Progenitor cell of endocrine pancreas (in vitro differentiated cells): ENCODE data around the gene RPRML. TPM values are rescaled to one million over a fixed set of nuclear protein-coding genes. Genes with fewer than 3 reads are reported as not detected.

Source experiments
- DNase-seq: peaks from one replicate; pipeline ENCODE4 v3.0.0; 2021; ENCODE audit warnings: low spot score; ENCODE audit not compliant: unreplicated experiment
- H3K27ac Mint-ChIP-seq: 2 replicates; pipeline ENCODE4 v1.8.0; 2021; ENCODE audit warnings: mild to moderate bottlenecking, moderate library complexity, mixed read lengths
- H3K27me3 Mint-ChIP-seq: 2 replicates; pipeline ENCODE4 v1.8.0; 2021; ENCODE audit warnings: mixed read lengths
- H3K36me3 Mint-ChIP-seq: 2 replicates; pipeline ENCODE4 v1.8.0; 2022; ENCODE audit warnings: mixed read lengths; ENCODE audit not compliant: insufficient read depth
- H3K4me1 Mint-ChIP-seq: 2 replicates; pipeline ENCODE4 v1.8.0; 2021; ENCODE audit warnings: low read depth, mixed read lengths
- H3K4me3 Mint-ChIP-seq: 2 replicates; pipeline ENCODE4 v1.8.0; 2021; ENCODE audit warnings: low read depth, mild to moderate bottlenecking, moderate library complexity, mixed read lengths
- H3K9me3 Mint-ChIP-seq: 2 replicates; pipeline ENCODE4 v1.8.0; 2021; ENCODE audit warnings: low read depth, mixed read lengths
- total RNA-seq: library from RNA; stranded (reverse); gene quantifications from 2 replicates; pipeline ENCODE4 v1.2.1, GENCODE V29; 2021
- TF ChIP-seq, protein P1 (sequence below): fragments of 200-600 bp; sonication (generic); IDR thresholded peaks from one replicate; pipeline ENCODE4 v1.5.0; 2021; ENCODE audit warnings: antibody characterized with exemption, mild to moderate bottlenecking; ENCODE audit not compliant: unreplicated experiment

The RPRML gene
- total RNA-seq, 1 donor from 2014 or later = not detected

DNA sequence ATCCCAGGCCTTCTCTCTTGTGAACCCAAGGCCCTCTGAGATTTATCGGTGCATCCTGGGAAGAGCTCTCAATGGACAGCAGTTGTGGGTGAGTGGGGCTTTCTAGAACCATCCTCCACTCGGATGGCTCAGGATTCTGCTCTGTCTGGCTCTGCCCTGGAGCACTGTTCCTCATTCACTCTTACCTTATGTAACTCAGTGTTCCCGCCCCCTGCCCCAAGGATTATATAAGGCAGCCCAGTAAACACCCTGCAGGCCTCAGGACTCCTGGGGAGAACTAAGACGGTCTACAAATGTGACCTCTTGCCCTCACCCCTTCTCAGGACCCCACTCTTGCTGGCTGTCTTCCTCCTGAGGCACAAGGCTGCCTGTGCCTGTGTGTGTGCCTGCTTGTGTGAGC is 3.8 kb downstream of the RPRML start:
- no peak for DNase-seq
- no peak overlapping the region for H3K27ac Mint-ChIP-seq
- no peaks in the 10 kb centered on the region for H3K9me3 Mint-ChIP-seq
- H3K4me1 Mint-ChIP-seq = peaks cover 7% of the 10 kb centered on the region
- TF ChIP-seq, protein P1, sequence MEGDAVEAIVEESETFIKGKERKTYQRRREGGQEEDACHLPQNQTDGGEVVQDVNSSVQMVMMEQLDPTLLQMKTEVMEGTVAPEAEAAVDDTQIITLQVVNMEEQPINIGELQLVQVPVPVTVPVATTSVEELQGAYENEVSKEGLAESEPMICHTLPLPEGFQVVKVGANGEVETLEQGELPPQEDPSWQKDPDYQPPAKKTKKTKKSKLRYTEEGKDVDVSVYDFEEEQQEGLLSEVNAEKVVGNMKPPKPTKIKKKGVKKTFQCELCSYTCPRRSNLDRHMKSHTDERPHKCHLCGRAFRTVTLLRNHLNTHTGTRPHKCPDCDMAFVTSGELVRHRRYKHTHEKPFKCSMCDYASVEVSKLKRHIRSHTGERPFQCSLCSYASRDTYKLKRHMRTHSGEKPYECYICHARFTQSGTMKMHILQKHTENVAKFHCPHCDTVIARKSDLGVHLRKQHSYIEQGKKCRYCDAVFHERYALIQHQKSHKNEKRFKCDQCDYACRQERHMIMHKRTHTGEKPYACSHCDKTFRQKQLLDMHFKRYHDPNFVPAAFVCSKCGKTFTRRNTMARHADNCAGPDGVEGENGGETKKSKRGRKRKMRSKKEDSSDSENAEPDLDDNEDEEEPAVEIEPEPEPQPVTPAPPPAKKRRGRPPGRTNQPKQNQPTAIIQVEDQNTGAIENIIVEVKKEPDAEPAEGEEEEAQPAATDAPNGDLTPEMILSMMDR = no peak
- no peaks in the 10 kb centered on the region for H3K36me3 Mint-ChIP-seq
- H3K4me3 Mint-ChIP-seq = no peak overlapping the region
- peaks cover 72% of the 10 kb centered on the region for H3K27me3 Mint-ChIP-seq

GRCh38 chr17:46974086-46974485 is 5.0 kb downstream of the RPRML start:
- Mint-ChIP-seq H3K27ac (no peak overlapping the region), H3K4me3 (no peak overlapping the region), H3K9me3 (no peaks in the 10 kb centered on the region), H3K27me3 (peaks cover 64% of the 10 kb centered on the region), H3K4me1 (peaks cover 6% of the 10 kb centered on the region), H3K36me3 (no peaks in the 10 kb centered on the region)
- TF ChIP-seq, protein P1 = no peak
- no peak for DNase-seq

DNA sequence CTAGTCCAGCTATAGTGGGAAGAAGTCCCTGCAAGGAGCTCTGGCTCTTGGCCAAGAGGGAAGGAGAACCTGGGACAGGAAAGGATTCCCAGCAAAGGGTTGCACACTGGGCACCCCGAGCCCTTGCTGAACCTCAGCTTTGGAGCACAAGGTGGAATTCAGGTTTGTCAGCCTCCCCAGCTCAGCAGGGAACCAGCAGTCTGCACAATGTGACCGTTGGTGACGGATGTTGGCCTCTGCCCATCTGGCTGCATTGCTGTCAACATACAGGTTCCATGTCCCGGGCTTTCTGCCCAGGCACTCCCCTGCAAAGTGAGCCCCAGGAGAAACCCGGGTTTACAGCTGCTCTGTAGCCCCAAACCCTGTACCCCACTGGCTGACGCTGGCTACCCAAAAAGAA is 6.7 kb downstream of the RPRML start:
- H3K9me3 Mint-ChIP-seq = no peaks in the 10 kb centered on the region
- H3K4me1 Mint-ChIP-seq = no peaks in the 10 kb centered on the region
- H3K36me3 Mint-ChIP-seq = no peaks in the 10 kb centered on the region
- TF ChIP-seq, protein P1 = no peak
- peaks cover 63% of the 10 kb centered on the region for H3K27me3 Mint-ChIP-seq
- no peak overlapping the region for H3K27ac Mint-ChIP-seq
- no peak for DNase-seq
- H3K4me3 Mint-ChIP-seq = no peak overlapping the region

DNA sequence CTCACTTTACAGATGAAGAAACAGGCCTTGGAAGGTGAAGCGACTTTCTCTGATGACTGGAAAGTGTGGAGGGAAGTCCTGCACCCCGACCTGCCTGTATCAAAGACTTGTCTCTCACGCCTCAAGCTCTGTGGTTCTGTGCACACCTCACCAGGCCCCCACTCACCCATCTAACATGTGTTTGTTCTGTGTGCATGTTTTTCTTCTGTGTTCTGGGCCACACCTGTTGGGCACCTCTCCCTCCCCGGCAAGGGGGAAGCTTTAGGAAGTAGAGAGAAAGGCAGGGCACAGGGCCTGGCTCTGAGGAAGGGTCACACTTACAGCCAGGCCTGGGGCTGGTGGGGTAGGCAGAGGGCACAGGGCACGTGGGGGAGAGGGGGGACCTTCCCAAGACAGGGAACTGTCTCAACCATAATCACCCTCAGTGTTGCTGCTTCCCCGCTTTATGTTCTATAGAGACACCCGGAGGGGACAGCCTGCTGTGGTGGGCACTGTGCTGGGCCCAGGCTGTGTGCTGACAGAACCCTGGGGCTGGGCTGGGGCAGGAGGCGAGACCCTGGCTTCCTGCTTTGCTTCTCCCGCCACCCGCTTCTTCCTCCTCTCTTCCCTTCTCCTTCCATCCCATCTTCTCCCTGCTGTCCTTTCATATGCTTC is 7.3 kb downstream of the RPRML start:
- no peak overlapping the region for H3K4me3 Mint-ChIP-seq
- no peak overlapping the region for H3K27ac Mint-ChIP-seq
- H3K9me3 Mint-ChIP-seq = no peaks in the 10 kb centered on the region
- no peaks in the 10 kb centered on the region for H3K4me1 Mint-ChIP-seq
- no peak for DNase-seq
- no peaks in the 10 kb centered on the region for H3K36me3 Mint-ChIP-seq
- H3K27me3 Mint-ChIP-seq = peaks cover 63% of the 10 kb centered on the region
- TF ChIP-seq, protein P1 = no peak

DNA sequence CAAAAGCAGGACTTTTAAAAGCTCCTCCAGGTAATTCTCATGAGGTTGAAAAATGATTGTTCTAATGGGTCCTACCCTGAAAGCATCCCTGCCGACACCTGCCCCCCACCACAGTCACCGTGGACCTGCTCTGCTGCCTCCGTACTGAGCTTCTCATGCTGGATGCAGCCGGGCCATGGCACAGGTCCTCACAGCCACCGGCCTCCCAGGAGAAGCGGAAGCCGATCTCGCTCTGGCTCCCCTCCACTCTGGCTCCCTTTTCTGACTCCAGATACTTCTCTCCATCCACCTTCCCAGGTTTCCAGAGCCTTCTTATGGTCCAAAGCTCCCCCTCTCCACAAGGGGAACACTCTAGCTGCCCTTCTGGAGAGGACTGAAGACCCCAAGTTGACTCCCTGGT is 10.2 kb downstream of the RPRML start:
- Mint-ChIP-seq H3K27ac (no peak overlapping the region), H3K27me3 (peaks cover 58% of the 10 kb centered on the region), H3K9me3 (no peaks in the 10 kb centered on the region), H3K4me1 (no peaks in the 10 kb centered on the region), H3K4me3 (no peak overlapping the region), H3K36me3 (no peaks in the 10 kb centered on the region)
- TF ChIP-seq, protein P1 = no peak
- no peak for DNase-seq
